Breast epithelium (tissue), 3 donors: Measurements from ENCODE around the gene MAN1C1.

Experiments
- CTCF ChIP-seq, 3 donors: fragments of 450-650 bp; IDR thresholded peaks; one replicate each; pipeline ENCODE4 v1.5.1; 2016 to 2017; ENCODE audit warnings: antibody characterized with exemption in 3 of 3, mild to moderate bottlenecking in 3 of 3, moderate library complexity in 3 of 3
- POLR2A ChIP-seq: fragments of 450-650 bp; IDR thresholded peaks from one replicate; pipeline ENCODE4 v1.6.1; 2016; ENCODE audit warnings: antibody characterized with exemption, mild to moderate bottlenecking, moderate library complexity

GRCh38 chr1:25744140-25744581, 127.6 kb downstream of the MAN1C1 start:
- TF ChIP-seq CTCF (IDR thresholded peaks at IDR 0.05) = peak in 1 of 3 donors; percentile 26
- no peak for TF ChIP-seq POLR2A
